PC-9 (cell line): Measurements from ENCODE around the gene LRGUK.

Source experiments
- CTCF ChIP-seq: fragments of 200-600 bp; sonication (generic); conservative IDR thresholded peaks from 2 replicates; pipeline ENCODE4 v1.6.1; 2017; ENCODE audit warnings: mixed run types, antibody characterized with exemption, mild to moderate bottlenecking, moderate library complexity
- EZH2 ChIP-seq: fragments of 200-600 bp; sonication (generic); IDR thresholded peaks from 2 replicates; pipeline ENCODE4 v1.8.0; 2017; ENCODE audit warnings: antibody characterized with exemption, low read depth

- TF ChIP-seq CTCF (no peak), EZH2 (no peak)
Measured at GRCh38 chr7:134128829-134129228, 1.7 kb downstream of the LRGUK start.
